ENCODE results near the gene SPSB3. TPM values are rescaled to one million over a fixed set of nuclear protein-coding genes. Genes with fewer than 3 reads are reported as not detected.

Gene SPSB3
- total and polyA plus RNA-seq, 2 donors (not counting 1 experiment from before 2014, with no cell fraction given) = 9.6 to 32.7 TPM

DNA sequence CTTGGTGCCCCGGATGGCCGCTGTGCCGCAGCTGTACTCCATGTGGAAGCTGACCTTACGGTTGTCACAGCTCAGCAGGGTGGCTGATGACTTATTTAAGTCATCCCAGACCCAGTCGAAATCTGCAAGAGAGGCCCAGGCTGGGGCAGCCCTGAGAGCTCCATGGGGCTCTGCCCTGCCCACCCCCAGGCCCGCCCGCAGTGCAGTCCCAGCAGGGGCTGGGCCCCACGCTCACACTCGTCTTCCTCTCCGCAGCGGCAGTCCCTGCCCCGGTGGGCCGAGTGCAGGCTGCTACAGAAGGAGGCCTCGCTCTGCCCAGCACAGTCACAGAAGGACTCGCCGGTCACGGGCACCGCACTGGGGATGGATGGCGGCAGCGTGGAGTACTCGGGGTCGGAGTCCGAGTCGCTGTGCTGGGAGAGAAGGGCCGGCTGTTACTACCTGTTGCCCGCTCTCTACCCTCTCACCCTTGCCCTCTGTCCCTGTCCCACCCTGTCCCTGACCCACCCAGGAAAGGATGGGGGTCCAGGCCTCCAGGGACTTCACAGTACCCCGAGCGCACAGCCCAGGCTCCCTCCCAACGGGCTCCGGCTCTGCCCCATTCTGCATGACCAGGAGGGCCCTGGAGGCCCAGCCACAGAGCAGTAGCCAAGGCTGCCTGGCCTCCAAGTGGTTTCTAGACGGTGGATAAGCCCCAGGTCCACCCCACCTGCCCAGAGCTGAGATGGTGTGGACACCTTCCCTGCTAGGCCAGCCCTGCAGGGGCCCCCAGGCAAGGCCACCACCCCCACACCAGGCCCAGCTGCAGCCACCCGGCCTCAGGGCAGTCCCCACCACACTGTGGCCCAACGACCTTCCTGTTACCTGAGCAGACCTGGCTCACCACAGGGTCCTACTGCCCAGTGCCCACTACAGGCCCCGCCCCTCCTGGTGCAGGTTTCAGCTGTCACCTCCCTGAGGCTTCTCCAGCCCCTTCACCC lies 3.9 kb downstream of the SPSB3 start:
- no peak overlapping the region for H3K9ac ChIP-seq (ENCODE audit: insufficient read depth, low read length)
- peaks cover 24% of the 10 kb centered on the region for H3K79me2 ChIP-seq (ENCODE audit: control insufficient read depth, insufficient read depth, low read length)
- no peaks in the 10 kb centered on the region for H3K27me3 ChIP-seq (ENCODE audit: control insufficient read depth, insufficient read depth, low read length)
- H4K20me1 ChIP-seq (ENCODE audit: control insufficient read depth, extremely low read depth, insufficient read depth, low read length) = no peaks in the 10 kb centered on the region
- no peak overlapping the region for H2AFZ ChIP-seq (ENCODE audit: low read length)
- no peak overlapping the region for H3K27ac ChIP-seq (ENCODE audit: insufficient read depth, low read length)
- peaks cover 8% of the 10 kb centered on the region for H3K4me1 ChIP-seq (ENCODE audit: control insufficient read depth, extremely low read depth, insufficient read depth, low read length)
- no peaks in the 10 kb centered on the region for H3K9me3 ChIP-seq (ENCODE audit: control insufficient read depth, insufficient read depth, low read depth, low read length)
- TF ChIP-seq EZH2 (IDR thresholded peaks at IDR 0.05; ENCODE audit: low read length, missing control alignments) = no peak
- TF ChIP-seq, protein P1, sequence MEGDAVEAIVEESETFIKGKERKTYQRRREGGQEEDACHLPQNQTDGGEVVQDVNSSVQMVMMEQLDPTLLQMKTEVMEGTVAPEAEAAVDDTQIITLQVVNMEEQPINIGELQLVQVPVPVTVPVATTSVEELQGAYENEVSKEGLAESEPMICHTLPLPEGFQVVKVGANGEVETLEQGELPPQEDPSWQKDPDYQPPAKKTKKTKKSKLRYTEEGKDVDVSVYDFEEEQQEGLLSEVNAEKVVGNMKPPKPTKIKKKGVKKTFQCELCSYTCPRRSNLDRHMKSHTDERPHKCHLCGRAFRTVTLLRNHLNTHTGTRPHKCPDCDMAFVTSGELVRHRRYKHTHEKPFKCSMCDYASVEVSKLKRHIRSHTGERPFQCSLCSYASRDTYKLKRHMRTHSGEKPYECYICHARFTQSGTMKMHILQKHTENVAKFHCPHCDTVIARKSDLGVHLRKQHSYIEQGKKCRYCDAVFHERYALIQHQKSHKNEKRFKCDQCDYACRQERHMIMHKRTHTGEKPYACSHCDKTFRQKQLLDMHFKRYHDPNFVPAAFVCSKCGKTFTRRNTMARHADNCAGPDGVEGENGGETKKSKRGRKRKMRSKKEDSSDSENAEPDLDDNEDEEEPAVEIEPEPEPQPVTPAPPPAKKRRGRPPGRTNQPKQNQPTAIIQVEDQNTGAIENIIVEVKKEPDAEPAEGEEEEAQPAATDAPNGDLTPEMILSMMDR (conservative IDR thresholded peaks at IDR 0.05 in 1 of 2, IDR thresholded peaks at IDR 0.05 in 1 of 2; ENCODE audit: low read depth in 1 of 2, low read length in 2 of 2) = no peak
- no peak overlapping the region for H3K4me3 ChIP-seq (replicated peaks in 1 of 4; ENCODE audit: control extremely low read depth in 1 of 4, insufficient read depth in 1 of 4, low read depth in 3 of 4, low read length in 4 of 4)
- no peak overlapping the region for H3K4me2 ChIP-seq (ENCODE audit: extremely low read depth, insufficient read depth, low read length)
- peaks cover 22% of the 10 kb centered on the region for H3K36me3 ChIP-seq (ENCODE audit: control insufficient read depth, insufficient read depth, low read length)
- DNase-seq (ENCODE audit: low read depth in 2 of 2) = no peak

GRCh38 chr16:1777375-1778199 lies 4.8 kb downstream of the SPSB3 start:
- Histone ChIP-seq H3K36me3 (ENCODE audit: control insufficient read depth, insufficient read depth, low read length) (peaks cover 22% of the 10 kb centered on the region), H3K4me2 (ENCODE audit: extremely low read depth, insufficient read depth, low read length) (no peak overlapping the region), H3K79me2 (ENCODE audit: control insufficient read depth, insufficient read depth, low read length) (peaks cover 24% of the 10 kb centered on the region), H3K27ac (ENCODE audit: insufficient read depth, low read length) (no peak overlapping the region), H3K9me3 (ENCODE audit: control insufficient read depth, insufficient read depth, low read depth, low read length) (no peaks in the 10 kb centered on the region), H4K20me1 (ENCODE audit: control insufficient read depth, extremely low read depth, insufficient read depth, low read length) (no peaks in the 10 kb centered on the region), H3K27me3 (ENCODE audit: control insufficient read depth, insufficient read depth, low read length) (no peaks in the 10 kb centered on the region), H3K4me3 (replicated peaks in 1 of 4; ENCODE audit: control extremely low read depth in 1 of 4, insufficient read depth in 1 of 4, low read depth in 3 of 4, low read length in 4 of 4) (no peak overlapping the region), H3K4me1 (ENCODE audit: control insufficient read depth, extremely low read depth, insufficient read depth, low read length) (peaks cover 8% of the 10 kb centered on the region), H3K9ac (ENCODE audit: insufficient read depth, low read length) (no peak overlapping the region), H2AFZ (ENCODE audit: low read length) (no peak overlapping the region)
- no peak for TF ChIP-seq EZH2 (IDR thresholded peaks at IDR 0.05; ENCODE audit: low read length, missing control alignments)
- TF ChIP-seq, protein P1 (conservative IDR thresholded peaks at IDR 0.05 in 1 of 2, IDR thresholded peaks at IDR 0.05 in 1 of 2; ENCODE audit: low read depth in 1 of 2, low read length in 2 of 2) = no peak
- no peak for DNase-seq (ENCODE audit: low read depth in 2 of 2)

- H2AFZ ChIP-seq (ENCODE audit: low read length) = no peak overlapping the region
- no peak overlapping the region for H3K4me3 ChIP-seq (replicated peaks in 1 of 4; ENCODE audit: control extremely low read depth in 1 of 4, insufficient read depth in 1 of 4, low read depth in 3 of 4, low read length in 4 of 4)
- H3K9ac ChIP-seq (ENCODE audit: insufficient read depth, low read length) = no peak overlapping the region
- H4K20me1 ChIP-seq (ENCODE audit: control insufficient read depth, extremely low read depth, insufficient read depth, low read length) = no peaks in the 10 kb centered on the region
- no peaks in the 10 kb centered on the region for H3K9me3 ChIP-seq (ENCODE audit: control insufficient read depth, insufficient read depth, low read depth, low read length)
- peaks cover 22% of the 10 kb centered on the region for H3K36me3 ChIP-seq (ENCODE audit: control insufficient read depth, insufficient read depth, low read length)
- no peak for TF ChIP-seq EZH2 (IDR thresholded peaks at IDR 0.05; ENCODE audit: low read length, missing control alignments)
- TF ChIP-seq, protein P1 (conservative IDR thresholded peaks at IDR 0.05 in 1 of 2, IDR thresholded peaks at IDR 0.05 in 1 of 2; ENCODE audit: low read depth in 1 of 2, low read length in 2 of 2) = no peak
- no peaks in the 10 kb centered on the region for H3K27me3 ChIP-seq (ENCODE audit: control insufficient read depth, insufficient read depth, low read length)
- DNase-seq (ENCODE audit: low read depth in 2 of 2) = no peak
- peaks cover 10% of the 10 kb centered on the region for H3K4me1 ChIP-seq (ENCODE audit: control insufficient read depth, extremely low read depth, insufficient read depth, low read length)
- no peak overlapping the region for H3K27ac ChIP-seq (ENCODE audit: insufficient read depth, low read length)
- H3K79me2 ChIP-seq (ENCODE audit: control insufficient read depth, insufficient read depth, low read length) = peaks cover 30% of the 10 kb centered on the region
- H3K4me2 ChIP-seq (ENCODE audit: extremely low read depth, insufficient read depth, low read length) = no peak overlapping the region
Observed at GRCh38 chr16:1776991-1777374, 5.4 kb downstream of the SPSB3 start.

All from fibroblast of lung (primary cell).